PC-3 (cell line): ENCODE results near the gene ARFGEF2.

Source experiments
- CTCF ChIP-seq: fragments of 300-600 bp; sonication (generic); conservative IDR thresholded peaks from 2 replicates; pipeline ENCODE4 v1.5.1; 2017; ENCODE audit warnings: antibody characterized with exemption, low read depth, mild to moderate bottlenecking, low read length
- EZH2 ChIP-seq: fragments of 300-600 bp; sonication (generic); IDR thresholded peaks from one replicate; pipeline ENCODE4 v1.6.1; 2017; ENCODE audit warnings: antibody characterized with exemption, mild to moderate bottlenecking, low read length; ENCODE audit not compliant: unreplicated experiment
- EZH2phosphoT487 ChIP-seq: fragments of 300-600 bp; sonication (generic); IDR thresholded peaks from 2 replicates; pipeline ENCODE4 v1.6.1; 2018; ENCODE audit warnings: mild to moderate bottlenecking, antibody characterized with exemption, low read length, borderline replicate concordance

DNA sequence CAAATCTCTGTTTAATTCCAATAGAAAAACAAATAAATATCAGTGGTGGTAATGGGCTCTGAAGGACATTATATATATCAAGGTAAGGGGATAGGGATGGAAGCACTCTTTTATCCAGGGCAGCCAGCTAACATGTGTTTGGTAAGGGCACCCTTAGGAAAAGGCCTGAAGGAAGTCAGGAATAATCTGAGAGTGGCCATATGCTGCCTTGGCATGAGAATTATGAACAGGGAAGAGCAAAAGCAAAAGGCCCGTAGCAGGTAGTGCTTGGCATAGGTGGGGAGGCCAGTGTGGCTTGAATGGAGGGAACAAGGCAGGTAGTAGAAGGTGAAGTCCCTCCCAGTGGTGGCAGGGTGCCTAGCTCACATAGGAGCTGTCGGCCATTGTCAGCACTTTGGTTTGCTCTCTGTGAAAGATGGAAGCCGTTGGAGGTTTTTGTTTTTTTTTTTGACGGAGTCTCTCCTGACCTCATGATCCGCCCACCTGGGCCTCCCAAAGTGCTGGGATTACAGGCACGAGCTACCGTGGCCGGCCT is 85.0 kb downstream of the ARFGEF2 start:
- TF ChIP-seq EZH2 (no peak), CTCF (no peak), EZH2phosphoT487 (no peak)
